HG03280 (cell line): Measurements from ENCODE around the gene DNAI7.

ENCODE experiments used
- ATAC-seq: cut with Tn5 transposase; IDR thresholded peaks from one replicate; pipeline ENCODE4 v1.9.1; 2021; ENCODE audit warnings: mild to moderate bottlenecking, moderate library complexity; ENCODE audit not compliant: unreplicated experiment

The DNAI7 gene, protein sequence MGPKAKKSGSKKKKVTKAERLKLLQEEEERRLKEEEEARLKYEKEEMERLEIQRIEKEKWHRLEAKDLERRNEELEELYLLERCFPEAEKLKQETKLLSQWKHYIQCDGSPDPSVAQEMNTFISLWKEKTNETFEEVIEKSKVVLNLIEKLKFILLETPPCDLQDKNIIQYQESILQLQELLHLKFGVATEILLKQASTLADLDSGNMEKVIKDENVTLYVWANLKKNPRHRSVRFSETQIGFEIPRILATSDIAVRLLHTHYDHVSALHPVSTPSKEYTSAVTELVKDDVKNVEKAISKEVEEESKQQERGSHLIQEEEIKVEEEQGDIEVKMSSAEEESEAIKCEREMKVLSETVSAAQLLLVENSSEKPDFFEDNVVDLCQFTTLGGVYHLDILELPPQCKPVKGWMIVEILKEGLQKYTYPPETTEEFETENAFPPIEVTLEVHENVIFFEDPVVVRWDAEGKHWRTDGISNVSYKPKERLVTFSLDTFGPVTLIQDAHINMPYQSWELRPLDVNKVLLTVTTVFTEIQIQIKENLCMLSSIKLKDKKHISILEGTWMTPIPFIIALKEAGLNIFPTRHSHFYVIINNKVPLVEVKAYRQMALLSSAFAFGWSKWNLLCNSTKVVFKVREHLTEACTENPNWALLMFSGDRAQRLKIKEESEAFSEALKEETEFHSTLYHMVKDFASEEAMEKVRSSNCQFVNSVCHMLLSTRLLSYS

DNA sequence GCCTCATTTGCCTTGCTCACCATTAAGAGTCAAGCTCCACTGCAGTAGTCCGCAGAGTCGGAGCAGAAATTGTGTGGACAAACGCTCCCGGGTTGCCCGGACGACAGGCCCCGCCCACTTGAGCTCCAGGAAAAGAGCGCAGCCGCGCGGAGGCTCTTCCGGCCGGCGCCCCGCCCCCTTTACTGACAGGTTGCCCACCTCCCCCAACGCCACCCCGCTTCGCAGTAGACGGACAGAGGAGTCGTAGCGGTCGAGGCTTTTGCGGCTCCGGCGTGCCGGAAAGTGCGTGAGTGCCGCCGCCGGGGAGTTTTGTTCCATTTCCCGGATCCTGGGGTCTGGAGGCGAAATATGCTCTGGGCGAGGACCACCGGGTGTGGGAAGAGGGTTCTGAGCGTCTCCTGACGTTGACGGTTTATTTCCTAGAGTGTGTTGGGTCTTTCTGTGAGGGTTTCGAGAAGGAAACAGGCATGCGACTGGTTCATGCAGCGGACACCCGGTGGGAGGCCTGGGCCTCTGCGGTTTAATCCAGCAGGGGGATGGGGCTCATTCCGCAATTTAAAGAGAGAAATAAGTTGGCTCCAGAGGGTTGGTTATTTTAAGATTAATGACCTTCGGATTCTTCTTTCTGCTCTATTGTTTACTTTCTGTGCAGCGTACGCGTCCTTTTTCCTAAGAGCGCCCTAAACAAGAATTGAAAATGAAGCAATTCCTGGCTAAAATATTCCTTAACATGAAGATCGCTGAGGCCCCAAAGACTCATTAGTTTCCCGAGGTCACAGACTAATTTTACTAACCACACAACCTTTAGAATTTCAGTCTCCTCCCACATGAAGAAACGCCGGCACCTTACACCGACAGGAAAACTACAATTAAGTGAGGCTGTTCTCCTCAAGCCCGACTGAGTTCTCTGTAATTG is at the start of gene DNAI7, which contains the start of gene ETFRF1:
TSS of gene DNAI7 (minus strand) at position 105 of the 916 bp plus-strand sequence. CDS start at position 23, 82 bp downstream.
TSS of gene ETFRF1 (plus strand) at position 182 of the 916 bp plus-strand sequence. CDS start 8,720 bp downstream, outside the sequence.
- ATAC-seq = peak; percentile 97

- ATAC-seq = no peak
These were observed 48.7 kb upstream of the DNAI7 start for GRCh38 chr12:25243680-25243990.

DNA sequence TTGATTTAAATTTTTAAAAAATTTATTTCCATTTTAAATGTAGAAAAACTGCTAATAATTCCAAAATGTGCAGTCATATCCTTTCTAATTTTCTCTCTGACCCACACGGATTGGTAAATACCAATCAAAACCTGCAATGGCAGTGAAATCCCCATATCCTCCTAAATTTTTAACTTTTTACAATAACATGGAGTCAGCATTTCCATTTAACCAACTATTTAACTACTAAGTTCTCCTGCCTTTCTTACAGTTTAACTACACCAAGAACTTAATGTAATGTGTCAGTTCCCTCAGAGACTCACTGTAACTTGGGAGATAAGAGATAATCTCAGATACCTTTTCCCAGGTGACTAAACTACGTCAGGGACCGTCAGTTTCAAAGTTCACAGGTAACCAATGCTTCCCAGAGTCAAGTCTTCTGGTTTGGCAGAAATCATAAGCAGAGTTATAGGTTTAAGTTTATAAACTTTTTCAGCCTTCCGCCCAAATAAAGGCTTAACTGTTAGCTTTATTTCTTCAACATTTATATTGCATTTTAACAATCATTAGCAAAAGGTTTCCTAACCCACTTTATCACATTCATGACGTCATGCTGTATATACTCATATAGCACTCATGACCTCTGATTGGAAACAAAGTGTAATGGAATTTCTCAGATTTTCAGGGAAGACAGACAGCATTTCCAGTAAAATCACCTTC is 48.2 kb upstream of the DNAI7 start:
- ATAC-seq = no peak

GRCh38 chr12:25241167-25242020 is 46.4 kb upstream of the DNAI7 start:
- ATAC-seq = no peak

DNA sequence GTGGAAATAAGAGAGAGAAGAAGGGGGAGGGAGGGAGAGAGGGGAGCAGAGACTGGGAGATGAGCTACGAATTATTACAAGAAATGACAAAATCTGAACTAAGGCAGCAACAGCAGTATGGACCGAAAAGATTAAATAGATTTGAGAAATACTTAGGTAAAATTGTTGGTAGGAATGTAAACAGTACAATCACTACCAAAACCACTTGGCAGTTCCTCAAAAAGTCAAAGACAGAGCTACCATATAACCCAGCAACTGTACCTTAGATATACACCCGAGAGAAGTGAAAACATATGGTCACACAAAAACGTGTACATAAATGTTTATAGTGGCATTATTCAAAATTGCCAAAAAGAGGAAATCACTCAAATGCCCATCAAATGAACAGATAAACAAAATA is 41.7 kb upstream of the DNAI7 start:
- ATAC-seq = no peak

- no peak for ATAC-seq
These were observed 41.2 kb upstream of the DNAI7 start for GRCh38 chr12:25236190-25236589.

GRCh38 chr12:25213338-25213737 is 18.4 kb upstream of the DNAI7 start:
- no peak for ATAC-seq

GRCh38 chr12:25208554-25208953 is 13.6 kb upstream of the DNAI7 start:
- no peak for ATAC-seq

GRCh38 chr12:25207846-25208245 is 12.9 kb upstream of the DNAI7 start:
- no peak for ATAC-seq

- ATAC-seq = no peak
These were observed 12.5 kb upstream of the DNAI7 start for GRCh38 chr12:25207411-25207810.

- ATAC-seq = no peak
These were observed 7.2 kb upstream of the DNAI7 start for GRCh38 chr12:25202137-25202536.

GRCh38 chr12:25200703-25201102 is 5.7 kb upstream of the DNAI7 start:
- no peak for ATAC-seq

GRCh38 chr12:25197608-25198007 is 2.6 kb upstream of the DNAI7 start:
- no peak for ATAC-seq

GRCh38 chr12:25194722-25195055 is 271 bp downstream of the DNAI7 start:
- no peak for ATAC-seq

DNA sequence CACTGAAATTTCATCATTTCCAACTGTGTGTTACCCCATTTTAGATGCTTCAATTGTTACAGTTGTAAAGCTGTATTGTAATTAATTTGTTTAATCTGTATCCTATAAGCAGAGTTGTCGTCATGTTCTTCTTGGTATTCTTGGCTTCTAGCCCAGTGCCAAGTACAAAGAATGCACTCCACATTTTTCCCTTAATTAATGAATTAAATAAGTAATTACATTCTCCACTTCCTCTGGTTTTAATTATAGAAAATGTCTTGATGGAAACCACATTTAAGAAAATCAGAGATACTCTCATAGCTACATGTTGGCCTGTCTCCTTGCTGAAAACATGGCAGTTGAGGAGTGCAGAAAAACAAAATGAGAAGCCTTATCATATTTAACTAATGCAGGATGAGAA is 746 bp downstream of the DNAI7 start:
- ATAC-seq = no peak

- no peak for ATAC-seq
These were observed 4.2 kb downstream of the DNAI7 start for GRCh38 chr12:25190793-25191192.

DNA sequence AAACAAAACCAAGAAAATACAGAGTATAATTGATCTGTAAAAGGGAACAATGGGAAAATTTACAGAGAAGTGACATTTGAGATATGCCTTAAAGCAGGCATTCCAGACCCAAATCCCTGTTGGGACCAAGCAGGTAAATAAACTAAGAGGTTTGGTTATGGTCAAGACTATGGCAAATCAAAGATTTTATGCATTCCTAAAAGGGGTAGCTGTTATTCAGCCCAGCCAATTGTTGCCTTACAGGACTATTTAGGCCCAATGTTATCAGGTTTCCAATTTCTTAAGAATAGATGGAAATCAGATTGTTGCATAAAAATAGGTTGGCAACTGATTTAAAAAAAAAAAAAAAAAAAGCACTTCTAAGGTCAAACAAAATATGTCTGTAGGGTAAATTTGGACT is 5.3 kb downstream of the DNAI7 start:
- ATAC-seq = no peak

DNA sequence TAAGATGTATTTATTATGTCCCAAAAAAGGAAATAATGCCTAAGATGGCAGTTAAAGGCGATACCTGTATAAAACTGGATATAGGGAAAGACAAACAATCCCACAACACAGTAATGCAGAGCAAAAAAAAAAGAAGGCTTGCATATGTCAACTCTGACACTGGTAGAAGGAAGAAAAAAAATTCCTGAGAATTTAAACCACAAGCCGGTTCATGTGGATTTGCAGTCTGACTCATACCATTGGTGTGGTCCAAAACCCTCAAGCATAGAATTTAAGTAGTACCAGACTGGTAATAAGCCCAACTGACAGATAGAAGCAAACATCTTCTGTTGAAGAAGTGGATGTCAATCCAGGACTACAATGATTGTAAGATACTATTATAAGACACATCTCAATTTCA is 7.2 kb downstream of the DNAI7 start:
- ATAC-seq = no peak

DNA sequence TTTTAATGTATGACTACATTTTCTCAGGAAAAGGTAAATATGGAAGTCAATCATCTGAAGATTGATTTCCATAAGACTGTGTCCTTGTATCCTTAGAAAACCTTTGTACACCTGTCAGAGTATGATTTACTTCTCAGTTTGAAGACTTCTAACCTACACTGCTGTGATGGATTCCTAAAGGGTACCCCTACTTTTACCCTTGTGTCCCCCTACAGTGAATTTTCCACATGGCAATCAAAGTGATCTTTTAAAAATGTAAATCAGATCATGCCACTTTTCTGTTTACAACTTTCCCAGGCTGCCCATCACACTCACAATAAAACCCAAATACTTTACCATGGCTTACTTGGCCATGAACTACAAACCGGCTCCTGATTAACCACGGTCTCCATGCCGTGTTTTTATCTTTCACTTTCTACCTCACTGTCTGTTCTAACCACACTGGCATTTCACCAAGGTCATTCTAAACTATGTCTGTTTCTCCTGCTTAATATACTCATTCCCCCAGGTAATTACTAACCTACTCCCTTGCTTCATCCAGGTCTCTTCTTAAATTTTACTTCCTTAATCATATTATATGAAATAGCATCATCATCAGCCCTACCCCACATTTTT is 8.1 kb downstream of the DNAI7 start:
- ATAC-seq = peak; percentile 88
